HepG2 (cell line): Measurements from ENCODE around the gene ANO6. TPM values are rescaled to one million over a fixed set of nuclear protein-coding genes. Genes with fewer than 3 reads are reported as not detected.

Source experiments
- ATAC-seq: fragments of 200-7000 bp; cut with Tn5 transposase; 3 replicates; pipeline ENCODE4 v1.9.1; 2020; ENCODE audit warnings: mild to moderate bottlenecking, moderate library complexity
- BruUV-seq: library from RNA; stranded (reverse); fragments of 400-500 nt; replicated peaks from 2 replicates; lab custom pipeline; 2021; lab: Mats Ljungman, UMichigan
- CTCF ChIA-PET: fragments of 300-600 bp; formaldehyde crosslinking; extraction: SDS; loops from one replicate; lab custom pipeline; 2021; ENCODE audit warnings: low total read pairs, inconsistent platforms, low intra/inter-chr PET ratio; lab: Yijun Ruan, JAX
- POLR2A ChIA-PET: fragments of 350-600 bp; sonication (Branson Sonifier 250); formaldehyde crosslinking; loops from one replicate; lab custom pipeline; 2020; ENCODE audit warnings: antibody characterized with exemption, inconsistent platforms; lab: Yijun Ruan, JAX
- DNase-seq: peaks from one replicate; pipeline ENCODE4 v3.0.0-alpha.2; 2015; ENCODE audit warnings: low spot score
- FAIRE-seq: peaks from 3 replicates; lab custom pipeline; 2011; peaks lifted over from hg19 to GRCh38; lab: Jason Lieb, UNC
- H2AFZ ChIP-seq: one replicate; pipeline ENCODE4 v1.6.1; 2011; ENCODE audit warnings: low read length, inconsistent platforms
- H3K27ac ChIP-seq: fragments of 300-600 bp; 3 replicates; pipeline ENCODE4 v1.8.0; 2011; ENCODE audit warnings: mixed run types, mild to moderate bottlenecking, mixed read lengths, low read length, inconsistent platforms; ENCODE audit not compliant: insufficient read depth; ENCODE audit errors: extremely low read length
- H3K27me3 ChIP-seq, 2 experiments: fragments of 200-600 bp in 1 of 2; 2 replicates in 1 of 2; 3 replicates in 1 of 2; pipeline versions ENCODE4 v1.6.0 to v1.8.0; 2011; ENCODE audit warnings: low read length in 2 of 2, mild to moderate bottlenecking in 2 of 2, moderate library complexity in 2 of 2, inconsistent platforms in 1 of 2; ENCODE audit not compliant: insufficient read depth in 2 of 2, control insufficient read depth in 1 of 2
- H3K36me3 ChIP-seq, 2 experiments: fragments of 200-600 bp in 1 of 2; replicated peaks in 1 of 2; 2 replicates in 1 of 2; 3 replicates in 1 of 2; pipeline versions ENCODE4 v1.5.1 to v1.8.0; 2011; ENCODE audit warnings: low read length in 2 of 2, inconsistent platforms in 1 of 2; ENCODE audit not compliant: insufficient read depth in 2 of 2, control insufficient read depth in 1 of 2
- H3K4me1 ChIP-seq: 2 replicates; pipeline ENCODE4 v1.5.1; 2012; ENCODE audit warnings: low read length, inconsistent platforms; ENCODE audit not compliant: insufficient read depth
- H3K4me2 ChIP-seq: 2 replicates; pipeline ENCODE4 v1.6.0; 2011; ENCODE audit warnings: low read depth, low read length, inconsistent platforms
- H3K4me3 ChIP-seq, 3 experiments: fragments of 200-600 bp in 1 of 3; sonication (generic), shearing (Covaris generic) in 1 of 3; replicated peaks in 1 of 3; 2 replicates each; pipeline ENCODE4 v1.5.1; 2011 to 2016; ENCODE audit warnings: low read length in 3 of 3, inconsistent platforms in 2 of 3, low read depth in 2 of 3, mild to moderate bottlenecking in 2 of 3, control low read depth in 1 of 3, mixed read lengths in 1 of 3; ENCODE audit not compliant: insufficient read depth in 1 of 3
- H3K79me2 ChIP-seq: one replicate; pipeline ENCODE4 v1.6.1; 2011; ENCODE audit warnings: low read length, inconsistent platforms; ENCODE audit not compliant: insufficient read depth
- H3K9ac ChIP-seq: 2 replicates; pipeline ENCODE4 v1.6.0; 2011; ENCODE audit warnings: mild to moderate bottlenecking, low read depth, low read length, inconsistent platforms; ENCODE audit not compliant: insufficient read depth
- H3K9me3 ChIP-seq: 2 replicates; pipeline ENCODE4 v1.5.1; 2012; ENCODE audit warnings: mild to moderate bottlenecking, low read length
- H4K20me1 ChIP-seq: 2 replicates; pipeline ENCODE4 v1.6.0; 2011; ENCODE audit warnings: inconsistent platforms, mild to moderate bottlenecking, low read length, moderate library complexity; ENCODE audit not compliant: insufficient read depth
- ETV5 ChIP-seq: IDR thresholded peaks from 2 replicates; pipeline ENCODE4 v1.6.1; 2018; ENCODE audit warnings: missing biosample characterization, missing genetic modification reagents, inconsistent platforms, borderline replicate concordance
- FOXA3 ChIP-seq: IDR thresholded peaks from 2 replicates; pipeline ENCODE4 v1.6.1; 2016; ENCODE audit warnings: missing genetic modification reagents, missing compliant biosample characterization
- MLX ChIP-seq: IDR thresholded peaks from 2 replicates; pipeline ENCODE4 v1.6.1; 2016
- POGZ ChIP-seq: sonication (generic); formaldehyde crosslinking; IDR thresholded peaks from 2 replicates; pipeline ENCODE4 v1.4.0; 2020; ENCODE audit warnings: mild to moderate bottlenecking, missing genetic modification reagents
- PRDM10 ChIP-seq: sonication (generic); formaldehyde crosslinking; IDR thresholded peaks from 2 replicates; pipeline ENCODE4 v1.4.0; 2020; ENCODE audit warnings: low read depth, missing genetic modification reagents
- REPIN1 ChIP-seq: sonication (generic); formaldehyde crosslinking; IDR thresholded peaks from 2 replicates; pipeline ENCODE4 v1.8.0; 2022; ENCODE audit warnings: missing genetic modification reagents, low read depth, mild to moderate bottlenecking, borderline replicate concordance
- RXRA ChIP-seq: sonication (generic); formaldehyde crosslinking; IDR thresholded peaks from 2 replicates; pipeline ENCODE4 v1.5.1; 2020; ENCODE audit warnings: missing genetic modification reagents
- TP53 ChIP-seq: sonication (generic); formaldehyde crosslinking; conservative IDR thresholded peaks from 2 replicates; pipeline ENCODE4 v1.4.0; 2020; ENCODE audit warnings: missing genetic modification reagents
- ZMYM3 ChIP-seq: sonication (generic); formaldehyde crosslinking; IDR thresholded peaks from 2 replicates; pipeline ENCODE4 v1.5.1; 2020; ENCODE audit warnings: mild to moderate bottlenecking, missing genetic modification reagents
- ZNF263 ChIP-seq: sonication (generic); formaldehyde crosslinking; IDR thresholded peaks from 2 replicates; pipeline ENCODE4 v1.4.0; 2020; ENCODE audit warnings: missing genetic modification reagents
- ZNF441 ChIP-seq: sonication (generic); formaldehyde crosslinking; IDR thresholded peaks from 2 replicates; pipeline ENCODE4 v1.7.0; 2021; ENCODE audit warnings: missing genetic modification reagents, borderline replicate concordance
- ZNF660 ChIP-seq: sonication (generic); formaldehyde crosslinking; IDR thresholded peaks from 2 replicates; pipeline ENCODE4 v1.5.1; 2020; ENCODE audit warnings: mild to moderate bottlenecking, low read depth, missing genetic modification reagents, borderline replicate concordance
- ZNF710 ChIP-seq: sonication (generic); formaldehyde crosslinking; IDR thresholded peaks from 2 replicates; pipeline ENCODE4 v1.5.0; 2020; ENCODE audit warnings: mild to moderate bottlenecking, missing genetic modification reagents, borderline replicate concordance
- ZNF746 ChIP-seq: sonication (generic); formaldehyde crosslinking; IDR thresholded peaks from 2 replicates; pipeline ENCODE4 v1.8.0; 2022; ENCODE audit warnings: mild to moderate bottlenecking, missing genetic modification reagents
- WGBS: methylation state at CpG from one replicate; pipeline ENCODE4 v1.1.6; 2017; ENCODE audit warnings: low lambda C conversion rate; 5-methylcytosine and 5-hydroxymethylcytosine counted together
- in situ Hi-C: cut with HindIII; loops from 2 replicates; pipeline ENCODE4 v1.10.0; 2017; ENCODE audit warnings: low pct_unique_long_range_greater_than_20kb; ENCODE audit not compliant: extremely low pct_ligation_motif_present
- intact Hi-C: fragments of 100-400 bp; cut with micrococcal nuclease; formaldehyde crosslinking; loops from one replicate; pipeline ENCODE4 v1.10.0; 2022; ENCODE audit not compliant: unreplicated experiment
- polyA plus RNA-seq, 8 experiments: library from polyadenylated mRNA; depleted of rRNA in 3 of 8; stranded (reverse) in 7 of 8; unstranded in 1 of 8; fragments of >200 nt; fragmentation: Illumina TruSeq in 4 of 8; extraction: Trizol in 4 of 8; gene quantifications; 2 replicates each; pipeline versions ENCODE4 v1.2.1 to v1.2.3, GENCODE V29; 2011 to 2016; ENCODE audit warnings: low read depth in 4 of 8, missing spikeins in 1 of 8, mixed read lengths in 1 of 8; ENCODE audit not compliant: insufficient read depth in 1 of 8
- total RNA-seq, 5 experiments: library from RNA; depleted of rRNA; stranded (reverse); fragments of >200 nt; fragmentation: Illumina TruSeq; extraction: Trizol; gene quantifications; 2 replicates each; pipeline ENCODE4 v1.2.3, GENCODE V29; 2016; ENCODE audit warnings: low read depth in 1 of 5

ANO6 gene
- total and polyA plus RNA-seq, 2 of the 13 experiments (the other 11 are each of a cell fraction or from before 2014, with no cell fraction given) = 37.8 to 57.1 TPM

- TF ChIP-seq PRDM10 (no peak), ZNF746 (CRISPR knock-in tag) (no peak), ZNF263 (no peak), POGZ (no peak), MLX (CRISPR knock-in tag) (no peak), RXRA (CRISPR knock-in tag) (no peak), ZMYM3 (no peak), ETV5 (no peak)
These were observed 47.7 kb downstream of the ANO6 start (continued) for GRCh38 chr12:45263587-45263986.

GRCh38 chr12:45268672-45269411, 52.9 kb downstream of the ANO6 start:
- Histone ChIP-seq H3K9ac (no peak overlapping the region), H2AFZ (no peak overlapping the region), H3K4me1 (peaks cover 16% of the 10 kb centered on the region), H3K36me3 (no peaks in the 10 kb centered on the region), H3K4me3 (no peak overlapping the region), H3K27me3 (no peaks in the 10 kb centered on the region), H3K79me2 (peaks cover 20% of the 10 kb centered on the region), H3K9me3 (no peaks in the 10 kb centered on the region), H3K27ac (no peak overlapping the region), H4K20me1 (peaks cover 6% of the 10 kb centered on the region; the same call in 1 of the 2 replicates), H3K4me2 (no peak overlapping the region)
- intact Hi-C loops (loop anchor here (1.0 to 5.0 kb wide), 2 partner anchors 9 to 97 kb away; no protein-coding TSS in a partner anchor), in situ Hi-C loops (no loop called here)
- ChIA-PET CTCF (interaction anchor here (0.8 to 1.5 kb wide), 2 partner anchors 98 to 120 kb away, joined by 3 read pairs; no protein-coding TSS in a partner anchor), POLR2A (no interaction called here)
- BruUV-seq = no TSS peak
- peak; percentile 88 for ATAC-seq
- peak; percentile 31 for DNase-seq
- 69% methylated on average over 3 of the region's 5 CpGs for WGBS
- no peak for FAIRE-seq
- TF ChIP-seq ZNF263 (no peak), ZNF441 (CRISPR knock-in tag) (no peak), REPIN1 (CRISPR knock-in tag) (peak; percentile 96), TP53 (no peak), FOXA3 (CRISPR knock-in tag) (peak; percentile 73), ZNF660 (CRISPR knock-in tag) (no peak), ZNF710 (CRISPR knock-in tag) (no peak)
